Hematopoietic multipotent progenitor cell treated with erythropoietin and hydrocortisone succinate and interleukin-3 and kit ligand, for 15 days (in vitro differentiated cells): ENCODE results near the gene SLC22A17.
"Not testable (repeated sequence)": the region's sequence is repeated elsewhere in the genome, so short reads cannot be mapped to it uniquely, and the experiment has no call there.

Experiments
- DNase-seq: peaks from one replicate; pipeline ENCODE4 v3.0.0-alpha.2; 2015; ENCODE audit warnings: low spot score

Gene SLC22A17

GRCh38 chr14:23339506-23340268 lies 13.0 kb downstream of the SLC22A17 start:
- no peak for DNase-seq

GRCh38 chr14:23335623-23336022 lies 17.1 kb downstream of the SLC22A17 start:
- no peak for DNase-seq

- DNase-seq, result peak; percentile 80
Observed at GRCh38 chr14:23327947-23328744, 24.5 kb downstream of the SLC22A17 start.

GRCh38 chr14:23326491-23327332 lies 26.0 kb downstream of the SLC22A17 start:
- DNase-seq, result no peak

GRCh38 chr14:23325746-23326145 lies 26.9 kb downstream of the SLC22A17 start:
- DNase-seq, result not testable (repeated sequence)

- DNase-seq, result no peak
Observed at GRCh38 chr14:23324993-23325392, 27.7 kb downstream of the SLC22A17 start.

GRCh38 chr14:23324455-23324846 lies 28.2 kb downstream of the SLC22A17 start:
- DNase-seq, result no peak

GRCh38 chr14:23323838-23324454 lies 28.7 kb downstream of the SLC22A17 start:
- DNase-seq, result no peak

GRCh38 chr14:23322568-23323517 lies 29.8 kb downstream of the SLC22A17 start:
- no peak for DNase-seq

GRCh38 chr14:23321572-23322547 lies 30.8 kb downstream of the SLC22A17 start:
- DNase-seq, result peak; percentile 35

GRCh38 chr14:23320584-23321571 lies 31.8 kb downstream of the SLC22A17 start, which contains the start of gene PABPN1:
TSS of gene PABPN1 (plus strand) at chr14:23321457. CDS start at chr14:23321470, 13 bp downstream.
- DNase-seq, result peak; percentile 100

- no peak for DNase-seq
Observed at GRCh38 chr14:23319746-23320583, 32.7 kb downstream of the SLC22A17 start.

GRCh38 chr14:23316300-23316699 lies 36.4 kb downstream of the SLC22A17 start:
- no peak for DNase-seq

GRCh38 chr14:23310546-23310945 lies 42.1 kb downstream of the SLC22A17 start:
- no peak for DNase-seq

- DNase-seq, result no peak
Observed at GRCh38 chr14:23308721-23309445, 43.8 kb downstream of the SLC22A17 start.
